ENCODE data around the gene NHSL1.

GRCh38 chr6:138416206-138416605 is 83.1 kb downstream of the NHSL1 start:
- TF ChIP-seq, protein P1, sequence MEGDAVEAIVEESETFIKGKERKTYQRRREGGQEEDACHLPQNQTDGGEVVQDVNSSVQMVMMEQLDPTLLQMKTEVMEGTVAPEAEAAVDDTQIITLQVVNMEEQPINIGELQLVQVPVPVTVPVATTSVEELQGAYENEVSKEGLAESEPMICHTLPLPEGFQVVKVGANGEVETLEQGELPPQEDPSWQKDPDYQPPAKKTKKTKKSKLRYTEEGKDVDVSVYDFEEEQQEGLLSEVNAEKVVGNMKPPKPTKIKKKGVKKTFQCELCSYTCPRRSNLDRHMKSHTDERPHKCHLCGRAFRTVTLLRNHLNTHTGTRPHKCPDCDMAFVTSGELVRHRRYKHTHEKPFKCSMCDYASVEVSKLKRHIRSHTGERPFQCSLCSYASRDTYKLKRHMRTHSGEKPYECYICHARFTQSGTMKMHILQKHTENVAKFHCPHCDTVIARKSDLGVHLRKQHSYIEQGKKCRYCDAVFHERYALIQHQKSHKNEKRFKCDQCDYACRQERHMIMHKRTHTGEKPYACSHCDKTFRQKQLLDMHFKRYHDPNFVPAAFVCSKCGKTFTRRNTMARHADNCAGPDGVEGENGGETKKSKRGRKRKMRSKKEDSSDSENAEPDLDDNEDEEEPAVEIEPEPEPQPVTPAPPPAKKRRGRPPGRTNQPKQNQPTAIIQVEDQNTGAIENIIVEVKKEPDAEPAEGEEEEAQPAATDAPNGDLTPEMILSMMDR (IDR thresholded peaks at IDR 0.05; ENCODE audit: insufficient read depth, low read depth, low read length), result no peak
- TF ChIP-seq EZH2 (IDR thresholded peaks at IDR 0.05; ENCODE audit: insufficient read depth, low read length), result no peak

All from astrocyte (in vitro differentiated cells and primary cell).